ENCODE data around the gene TRAF5.
"Not testable (repeated sequence)": the region's sequence is repeated elsewhere in the genome, so short reads cannot be mapped to it uniquely, and the experiment has no call there.

Gene TRAF5

DNA sequence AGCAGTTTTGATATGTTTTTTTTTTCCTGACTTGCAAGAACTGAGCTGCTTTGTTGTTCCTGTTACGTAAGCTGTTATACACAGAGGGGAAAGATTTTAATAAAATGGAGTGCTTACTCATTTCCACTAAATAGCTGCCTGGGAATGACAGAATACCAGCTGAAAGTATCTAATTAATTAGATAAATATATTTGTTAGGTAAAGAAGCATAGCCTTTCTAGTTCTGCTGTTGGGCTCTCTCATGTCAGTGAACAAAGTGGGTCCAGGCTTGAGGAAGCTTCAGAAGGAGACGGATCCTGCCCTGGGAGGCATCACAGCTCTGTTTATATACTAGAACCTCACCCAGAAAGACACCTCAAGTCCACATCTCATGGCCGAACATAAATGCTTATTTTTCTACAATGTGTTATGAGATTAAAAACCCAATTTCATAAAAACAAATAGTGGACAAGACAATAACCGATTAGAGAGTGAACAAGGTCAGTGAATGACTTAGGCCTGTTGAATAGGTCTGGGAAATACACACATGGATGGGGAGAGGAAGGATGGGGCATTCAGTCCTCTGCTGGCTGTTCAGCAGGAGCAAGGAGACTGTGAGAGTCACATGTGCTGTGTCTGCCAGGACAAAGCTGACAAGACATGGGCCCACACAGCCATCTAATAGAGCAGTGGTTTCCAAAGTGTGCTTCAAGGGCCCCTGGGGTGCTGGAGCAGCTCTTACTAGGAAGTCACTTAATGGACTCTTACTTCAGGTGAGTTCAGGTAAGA, 20.6 kb downstream of the TRAF5 start:
- DNase-seq (ENCODE audit: low read depth in 3 of 3, low spot score in 1 of 3): no peak

DNA sequence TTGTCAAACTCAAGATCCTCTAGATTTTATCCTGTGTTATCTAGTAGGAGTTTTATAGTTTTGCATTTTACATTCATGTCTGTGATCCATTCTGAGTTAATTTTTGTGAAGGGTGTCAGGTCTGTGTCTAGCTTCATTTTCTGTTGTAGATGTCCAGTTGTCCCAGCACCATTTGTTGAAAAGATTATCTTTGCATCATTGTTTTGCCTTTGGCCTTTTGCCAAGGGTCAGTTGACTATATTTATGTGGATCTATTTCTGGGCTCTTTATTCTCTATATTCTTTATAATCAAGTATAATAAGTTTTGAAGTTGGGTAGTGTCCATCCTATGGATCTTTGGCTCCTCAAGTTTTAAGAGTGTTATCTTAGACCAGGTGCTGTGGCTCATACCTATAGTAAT, 21.9 kb downstream of the TRAF5 start:
- no peak for DNase-seq (ENCODE audit: low read depth in 3 of 3, low spot score in 1 of 3)

DNA sequence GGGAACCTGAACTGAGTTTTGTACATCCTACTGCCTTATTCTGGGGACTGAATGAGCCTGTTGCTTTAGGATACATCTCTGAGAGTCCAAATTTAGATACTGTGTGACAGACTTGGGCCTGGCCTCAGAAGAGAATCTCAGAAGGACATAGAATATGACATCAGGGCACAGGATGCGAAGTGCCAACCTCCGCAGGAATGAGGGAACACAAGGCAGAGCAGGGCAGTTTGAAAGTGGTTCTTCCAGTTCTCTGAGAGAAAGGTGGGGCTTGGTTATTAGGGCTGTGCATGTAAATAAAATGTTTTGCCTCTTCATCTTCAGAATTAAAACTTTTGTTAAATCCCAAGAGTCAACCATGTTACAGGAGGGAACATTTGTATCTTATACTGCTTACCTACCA, 23.1 kb downstream of the TRAF5 start:
- no peak for DNase-seq (ENCODE audit: low read depth in 3 of 3, low spot score in 1 of 3)

DNA sequence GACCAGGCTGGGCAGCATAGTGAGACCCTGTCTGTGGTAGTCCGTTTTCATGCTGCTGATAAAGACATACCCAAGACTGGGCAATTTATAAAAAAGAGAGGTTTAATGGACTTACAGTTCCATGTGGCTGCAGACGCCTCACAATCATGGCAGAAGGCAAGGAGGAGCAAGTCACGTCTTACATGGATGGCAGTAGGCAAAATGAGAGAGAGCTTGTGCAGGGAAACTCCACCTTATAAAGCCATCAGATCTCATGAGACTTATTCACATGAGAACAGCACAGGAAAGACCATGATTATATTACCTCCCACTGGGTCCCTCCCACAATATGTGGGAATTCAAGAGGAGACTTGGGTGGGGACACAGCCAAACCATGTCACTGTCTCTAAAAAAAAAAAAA, 25.4 kb downstream of the TRAF5 start:
- not testable (repeated sequence) for DNase-seq (ENCODE audit: low read depth in 3 of 3, low spot score in 1 of 3)

DNA sequence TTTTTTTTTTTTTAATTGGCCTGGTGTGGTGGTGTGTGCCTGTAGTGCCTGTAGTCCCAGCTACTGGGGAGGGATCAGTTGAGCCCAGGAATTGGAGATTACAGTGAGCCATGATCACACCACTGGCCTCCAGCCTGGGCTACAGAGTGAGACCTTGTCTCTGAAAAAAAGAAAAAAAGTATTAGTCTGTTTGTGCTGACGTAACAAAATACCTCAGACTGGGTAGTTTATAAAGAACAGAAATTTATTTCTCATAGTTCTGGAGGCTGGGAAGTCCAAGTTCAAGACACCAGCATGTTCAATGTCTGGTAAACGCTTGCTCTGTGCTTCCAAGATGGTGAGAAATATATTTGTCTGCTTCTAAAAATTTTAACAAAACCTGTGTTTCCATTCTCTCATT, 25.8 kb downstream of the TRAF5 start:
- no peak for DNase-seq (ENCODE audit: low read depth in 3 of 3, low spot score in 1 of 3)

DNA sequence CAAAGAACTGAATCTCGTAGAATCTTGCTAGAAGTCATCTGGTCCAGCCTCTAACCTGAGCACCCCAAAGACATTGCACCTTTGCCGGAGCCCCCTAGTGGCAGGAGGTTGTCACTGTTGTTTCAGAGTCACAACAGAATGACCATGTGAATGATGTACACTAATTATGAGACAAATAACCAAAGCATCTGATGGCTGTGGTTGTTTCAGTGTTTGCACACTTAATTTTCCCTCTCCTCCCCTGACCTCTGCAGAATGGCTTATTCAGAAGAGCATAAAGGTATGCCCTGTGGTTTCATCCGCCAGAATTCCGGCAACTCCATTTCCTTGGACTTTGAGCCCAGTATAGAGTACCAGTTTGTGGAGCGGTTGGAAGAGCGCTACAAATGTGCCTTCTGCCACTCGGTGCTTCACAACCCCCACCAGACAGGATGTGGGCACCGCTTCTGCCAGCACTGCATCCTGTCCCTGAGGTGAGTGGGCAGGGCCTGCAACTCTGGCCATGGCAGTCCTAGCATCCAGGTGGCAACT, 26.4 kb downstream of the TRAF5 start:
- DNase-seq (ENCODE audit: low read depth in 3 of 3, low spot score in 1 of 3): peak in 2 of 3 donors; percentile 22 to 43

DNA sequence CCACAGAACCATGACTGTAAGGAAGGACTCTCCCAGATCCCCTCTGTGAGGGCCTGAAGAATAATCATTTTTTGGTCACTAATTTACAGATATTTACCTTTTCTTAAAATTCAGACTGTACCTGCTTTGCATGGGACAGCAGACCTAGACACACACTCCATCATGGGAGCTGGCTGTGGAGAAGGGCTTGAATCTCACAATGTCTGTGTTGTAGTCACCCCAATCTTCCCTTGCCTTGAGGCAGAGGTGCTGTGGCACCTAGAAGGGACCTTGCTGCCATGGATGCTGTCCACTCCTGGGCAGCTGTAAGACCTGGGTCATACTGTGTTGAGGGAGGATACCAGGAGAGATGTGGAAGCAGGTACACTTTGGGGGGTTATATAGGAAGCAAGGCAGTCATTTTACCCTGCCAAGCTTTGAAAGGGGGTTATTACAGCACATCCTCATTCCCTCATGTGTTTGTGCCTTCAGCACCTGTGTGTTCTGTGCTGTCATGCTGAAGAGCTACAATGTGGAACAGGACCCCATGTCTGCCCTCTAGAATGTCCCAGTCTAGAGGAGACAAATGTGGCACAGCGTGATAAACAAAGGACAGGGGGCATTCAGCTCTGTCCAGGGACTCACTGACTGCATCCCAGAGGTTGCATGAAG, 27.1 kb downstream of the TRAF5 start:
- no peak for DNase-seq (ENCODE audit: low read depth in 3 of 3, low spot score in 1 of 3)

DNA sequence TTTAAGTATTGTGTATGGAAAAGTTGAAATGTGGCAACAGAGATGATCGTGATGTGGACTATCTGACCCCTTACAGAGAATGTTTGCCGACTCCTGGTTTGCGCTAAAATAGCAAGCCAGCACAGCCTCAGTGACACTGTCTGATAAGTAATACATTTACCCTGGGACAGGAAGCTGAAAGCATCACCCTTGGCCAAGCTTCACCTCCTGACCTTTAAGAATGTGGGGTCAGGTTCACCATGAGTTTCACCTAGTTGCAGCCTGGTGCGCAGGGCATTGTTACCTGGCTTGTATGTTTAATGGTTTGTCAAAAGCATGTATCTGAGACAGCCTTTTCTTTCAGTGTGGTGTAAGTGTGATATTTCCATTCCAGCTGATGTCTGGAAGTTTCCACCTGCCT, 29.2 kb downstream of the TRAF5 start:
- no peak for DNase-seq (ENCODE audit: low read depth in 3 of 3, low spot score in 1 of 3)

DNA sequence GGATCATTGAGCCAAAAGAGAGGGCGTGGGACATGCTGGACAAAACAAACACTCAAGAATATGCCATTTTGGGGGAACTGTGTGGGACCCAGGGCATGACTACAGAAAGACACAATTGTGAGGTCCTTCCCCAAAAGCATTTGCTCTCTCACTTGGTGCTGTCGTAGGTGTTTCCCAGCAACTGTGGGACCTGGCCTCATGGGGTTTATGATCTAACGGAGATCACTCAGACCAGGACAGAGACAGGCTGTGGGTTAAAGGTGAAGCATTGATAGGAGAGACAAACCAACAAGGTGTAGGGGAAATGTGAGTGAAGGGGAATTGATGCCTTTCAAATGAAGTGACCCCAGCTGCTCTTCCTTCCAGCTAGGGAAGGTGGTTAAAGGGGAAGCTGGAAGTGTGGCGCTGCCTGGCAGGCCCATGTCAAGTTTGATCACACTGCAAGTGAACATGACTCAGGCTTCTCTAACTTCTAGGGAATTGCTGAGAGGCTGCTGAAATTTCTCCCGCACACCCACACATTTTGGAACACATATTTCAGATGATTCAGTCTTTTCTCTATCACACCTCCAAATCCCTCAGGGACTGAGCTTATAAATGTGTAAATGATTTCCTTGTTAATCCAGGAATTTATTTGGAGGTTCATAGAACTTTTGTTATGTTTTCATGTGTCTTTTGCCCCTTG, 30.2 kb downstream of the TRAF5 start:
- no peak for DNase-seq (ENCODE audit: low read depth in 3 of 3, low spot score in 1 of 3)

DNA sequence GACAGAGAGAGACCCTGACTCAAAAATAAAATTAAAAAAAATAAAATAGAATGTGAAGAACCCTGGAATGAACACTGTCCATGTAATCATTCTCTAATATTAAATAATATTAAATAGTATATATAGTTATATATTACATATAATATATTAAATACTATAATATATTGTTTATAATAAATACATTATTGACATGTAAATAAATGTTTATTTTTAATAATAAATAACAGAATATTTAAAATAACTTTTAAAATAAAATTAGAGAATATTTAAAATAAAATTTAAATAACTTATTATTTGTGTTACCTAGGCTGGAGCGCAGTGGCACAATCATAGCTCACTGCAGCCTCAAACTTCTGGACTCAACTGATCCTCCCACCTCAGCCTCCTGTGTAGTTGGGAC, 32.1 kb downstream of the TRAF5 start:
- DNase-seq (ENCODE audit: low read depth in 3 of 3, low spot score in 1 of 3): no peak

DNA sequence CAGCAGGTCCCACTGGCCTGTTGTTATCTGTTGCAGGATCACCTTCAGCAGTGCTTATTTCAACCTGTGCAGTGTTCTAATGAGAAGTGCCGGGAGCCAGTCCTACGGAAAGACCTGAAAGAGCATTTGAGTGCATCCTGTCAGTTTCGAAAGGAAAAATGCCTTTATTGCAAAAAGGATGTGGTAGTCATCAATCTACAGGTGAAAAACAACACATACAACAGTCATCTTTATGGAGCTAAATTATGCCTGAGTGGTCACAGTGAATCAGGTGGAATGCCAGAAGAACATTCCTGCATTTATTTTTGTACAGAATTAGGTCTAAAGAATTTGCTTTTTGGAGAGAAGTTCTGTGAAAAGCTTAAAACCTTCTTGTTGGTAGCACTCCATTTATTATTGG, 33.2 kb downstream of the TRAF5 start:
- no peak for DNase-seq (ENCODE audit: low read depth in 3 of 3, low spot score in 1 of 3)

DNA sequence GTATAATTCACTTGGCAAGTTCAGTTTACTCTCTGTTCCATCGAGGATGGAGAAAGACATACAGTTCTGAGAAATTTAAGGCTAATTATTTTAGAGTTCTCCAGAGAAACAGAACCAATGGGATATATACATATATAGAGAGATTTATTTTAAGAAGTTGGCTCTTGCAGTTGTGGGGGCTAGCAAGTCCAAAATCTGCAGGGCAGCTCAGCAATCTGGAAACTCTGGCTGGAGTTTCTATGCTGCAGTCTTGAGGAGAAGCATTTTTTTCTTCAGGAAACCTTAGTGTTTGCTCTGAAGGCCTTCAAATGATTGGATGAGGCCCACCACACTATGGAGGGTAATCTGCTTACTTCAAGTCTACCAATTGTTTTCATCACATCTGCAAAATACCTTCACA, 34.6 kb downstream of the TRAF5 start:
- DNase-seq (ENCODE audit: low read depth in 3 of 3, low spot score in 1 of 3): no peak

DNA sequence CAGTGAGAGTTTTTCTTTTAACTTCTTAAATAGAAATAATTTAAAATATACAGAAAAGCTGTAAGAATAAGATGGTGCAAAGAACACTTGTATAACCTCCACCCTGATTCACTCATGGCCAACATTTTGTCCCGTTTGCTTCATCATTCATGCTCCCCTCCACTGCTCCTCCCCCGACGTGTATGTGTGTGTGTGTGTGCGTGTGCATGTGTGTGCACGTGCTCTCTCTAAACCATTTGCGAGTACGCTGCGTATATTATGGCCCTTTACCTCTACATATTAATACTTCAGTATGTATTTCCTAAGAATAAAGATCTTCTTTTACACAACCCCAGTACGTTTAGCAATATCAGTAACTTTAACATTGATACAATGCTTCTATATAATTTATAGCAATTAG, 43.0 kb downstream of the TRAF5 start:
- no peak for DNase-seq (ENCODE audit: low read depth in 3 of 3, low spot score in 1 of 3)

DNA sequence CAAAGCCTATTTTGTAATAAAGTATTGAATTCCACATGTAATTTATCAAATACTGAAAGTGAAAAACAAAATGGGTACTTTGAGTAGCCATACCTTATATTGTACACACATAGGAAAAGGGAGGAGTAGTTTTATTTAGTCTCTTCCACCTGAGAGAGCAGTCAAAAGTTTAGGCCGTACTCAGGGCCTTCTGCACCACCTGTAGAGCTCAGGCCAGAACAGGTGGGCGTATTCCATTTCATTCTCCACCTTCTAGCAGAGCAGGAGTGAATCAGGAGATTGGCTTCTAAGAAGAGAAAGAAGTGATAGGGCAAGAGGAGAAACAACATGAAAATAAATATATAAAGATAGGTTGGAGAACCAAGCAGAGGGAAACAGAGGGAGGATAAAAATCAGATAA, 44.0 kb downstream of the TRAF5 start:
- DNase-seq (ENCODE audit: low read depth in 3 of 3, low spot score in 1 of 3): no peak

DNA sequence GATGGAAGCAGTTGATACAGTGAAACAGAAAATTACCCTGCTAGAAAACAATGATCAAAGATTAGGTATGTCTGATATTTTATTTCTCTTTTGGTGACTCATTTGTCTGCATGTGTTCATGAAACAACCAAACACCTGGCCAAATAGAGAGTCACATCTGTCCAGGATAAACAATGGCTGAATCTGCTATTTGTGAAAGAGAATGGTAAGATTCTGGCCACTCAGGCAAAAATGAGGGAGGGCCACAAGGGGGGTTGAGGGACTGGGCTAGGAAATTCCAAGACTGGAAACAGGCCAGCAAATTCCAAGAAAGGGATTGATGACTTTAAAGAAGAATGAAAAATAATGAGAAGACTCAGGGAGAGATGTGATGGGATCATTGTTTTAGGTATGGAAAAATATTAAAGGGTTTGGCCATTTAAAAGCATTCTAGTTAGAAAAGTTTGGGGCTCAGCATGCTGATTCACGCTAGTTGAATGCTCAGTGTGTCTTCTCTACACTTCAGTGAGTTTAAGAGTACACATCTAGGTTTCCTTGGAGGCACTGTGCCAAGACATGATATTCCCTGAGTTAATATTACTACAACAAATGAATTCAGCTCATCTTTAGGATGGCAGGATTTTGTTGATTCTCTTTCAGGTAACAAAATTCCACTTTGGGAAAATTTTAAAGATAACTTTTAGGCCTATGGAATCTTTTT, 44.9 kb downstream of the TRAF5 start:
- DNase-seq (ENCODE audit: low read depth in 3 of 3, low spot score in 1 of 3): no peak

DNA sequence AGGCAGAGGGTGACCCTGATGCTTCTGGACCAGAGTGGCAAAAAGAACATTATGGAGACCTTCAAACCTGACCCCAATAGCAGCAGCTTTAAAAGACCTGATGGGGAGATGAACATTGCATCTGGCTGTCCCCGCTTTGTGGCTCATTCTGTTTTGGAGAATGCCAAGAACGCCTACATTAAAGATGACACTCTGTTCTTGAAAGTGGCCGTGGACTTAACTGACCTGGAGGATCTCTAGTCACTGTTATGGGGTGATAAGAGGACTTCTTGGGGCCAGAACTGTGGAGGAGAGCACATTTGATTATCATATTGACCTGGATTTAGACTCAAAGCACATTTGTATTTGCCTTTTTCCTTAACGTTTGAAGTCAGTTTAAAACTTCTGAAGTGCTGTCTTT, 45.8 kb downstream of the TRAF5 start:
- DNase-seq (ENCODE audit: low read depth in 3 of 3, low spot score in 1 of 3): no peak

DNA sequence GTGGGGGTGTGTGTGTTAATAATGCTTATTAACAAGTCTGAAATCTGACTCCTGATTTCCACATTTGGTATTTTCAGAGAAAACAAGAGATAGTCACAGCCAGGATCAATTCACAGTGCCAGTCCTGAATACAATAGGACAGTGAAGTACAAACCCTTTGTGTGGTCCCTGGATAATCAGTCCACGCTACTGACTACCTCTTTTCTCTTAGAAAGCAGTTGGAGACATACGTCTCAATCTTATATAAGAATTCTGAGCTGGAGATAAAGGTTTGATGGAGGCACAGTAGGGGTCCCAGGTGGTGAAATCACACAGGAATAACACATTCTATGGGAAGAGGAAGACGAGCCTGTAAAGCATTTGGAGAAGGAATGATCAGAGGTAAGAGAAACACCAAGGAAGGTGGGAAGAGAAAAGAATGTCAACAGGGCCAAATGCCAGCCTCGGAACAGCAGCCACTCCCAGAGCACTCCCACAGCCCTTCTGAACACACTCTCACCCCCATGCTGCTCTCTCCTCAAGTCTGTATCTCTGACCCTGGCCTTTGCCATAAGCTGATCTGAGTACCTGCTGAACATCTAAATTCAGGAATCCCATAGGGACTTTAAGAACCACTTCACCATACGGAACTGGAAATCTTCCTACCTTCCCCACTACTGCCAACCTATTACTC, 48.6 kb downstream of the TRAF5 start:
- no peak for DNase-seq (ENCODE audit: low read depth in 3 of 3, low spot score in 1 of 3)

DNA sequence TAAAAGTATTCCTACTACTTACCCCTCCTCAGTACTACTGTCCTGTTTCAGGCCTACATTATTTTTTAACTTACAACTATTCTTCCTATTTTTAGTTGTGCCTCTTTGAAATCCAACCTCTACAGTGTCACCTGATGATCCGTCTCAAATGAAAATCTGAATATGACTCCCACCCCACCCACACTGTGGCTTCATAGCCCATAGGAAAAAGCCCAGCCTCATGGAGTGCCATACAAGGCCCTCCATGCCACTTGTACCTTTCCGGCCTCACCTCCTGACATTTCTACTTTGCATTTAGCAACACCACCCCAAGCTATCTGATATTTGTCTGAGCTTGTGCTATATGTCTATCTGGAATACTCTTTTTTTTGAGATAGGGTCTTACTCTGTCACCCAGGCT, 49.3 kb downstream of the TRAF5 start:
- no peak for DNase-seq (ENCODE audit: low read depth in 3 of 3, low spot score in 1 of 3)

DNA sequence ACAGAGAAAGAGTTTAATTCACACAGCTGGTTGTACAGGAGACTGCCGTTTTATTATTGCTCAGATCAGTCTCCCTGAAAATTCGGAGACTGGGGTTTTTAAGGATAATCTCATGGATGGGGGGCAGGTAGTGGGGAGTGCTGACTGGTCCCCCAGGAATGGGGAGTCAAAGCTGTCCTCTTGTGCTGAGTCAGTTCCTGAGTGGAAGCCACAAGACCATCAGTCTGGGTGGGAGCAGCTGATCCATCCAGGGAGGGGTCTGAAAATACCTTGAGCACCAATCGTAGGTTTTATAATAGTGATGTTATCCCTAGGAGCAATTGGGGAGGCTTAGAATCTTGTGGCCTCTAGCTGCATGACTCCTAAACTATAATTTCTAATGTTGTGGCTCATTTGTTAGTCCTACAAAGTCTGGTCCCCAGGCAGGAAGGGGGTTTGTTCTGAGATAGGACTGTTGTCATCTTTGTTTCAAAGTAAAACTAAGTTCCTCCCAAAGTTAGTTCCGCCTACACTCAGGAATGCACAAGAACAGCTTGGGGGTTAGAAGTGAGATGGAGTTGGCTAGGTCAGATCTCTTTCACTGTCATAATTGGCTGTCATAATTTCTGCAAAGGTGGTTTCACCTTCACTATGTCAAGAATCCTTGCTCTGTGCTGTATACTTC, 50.3 kb downstream of the TRAF5 start:
- DNase-seq (ENCODE audit: low read depth in 3 of 3, low spot score in 1 of 3): no peak
